PFSK-1 (cell line): ENCODE measurements around the gene CEP104.

ENCODE experiments used
- POLR2AphosphoS5 ChIP-seq: IDR thresholded peaks from 2 replicates; pipeline ENCODE4 v1.6.1; 2012; ENCODE audit warnings: low read depth, mild to moderate bottlenecking, control low read depth, low read length, moderate library complexity
- SIN3A ChIP-seq: IDR thresholded peaks from 2 replicates; pipeline ENCODE4 v1.6.1; 2012; ENCODE audit warnings: mild to moderate bottlenecking, low read length, moderate library complexity, borderline replicate concordance; ENCODE audit not compliant: insufficient read depth
- TF ChIP-seq, protein P1 (sequence below), 2 experiments: IDR thresholded peaks; 2 replicates each; pipeline versions ENCODE4 v1.6.1 to v1.8.0; 2011 to 2012; ENCODE audit warnings: low read depth in 2 of 2, low read length in 2 of 2, control low read depth in 1 of 2, inconsistent platforms in 1 of 2, mild to moderate bottlenecking in 1 of 2, moderate library complexity in 1 of 2; ENCODE audit not compliant: insufficient read depth in 1 of 2

DNA sequence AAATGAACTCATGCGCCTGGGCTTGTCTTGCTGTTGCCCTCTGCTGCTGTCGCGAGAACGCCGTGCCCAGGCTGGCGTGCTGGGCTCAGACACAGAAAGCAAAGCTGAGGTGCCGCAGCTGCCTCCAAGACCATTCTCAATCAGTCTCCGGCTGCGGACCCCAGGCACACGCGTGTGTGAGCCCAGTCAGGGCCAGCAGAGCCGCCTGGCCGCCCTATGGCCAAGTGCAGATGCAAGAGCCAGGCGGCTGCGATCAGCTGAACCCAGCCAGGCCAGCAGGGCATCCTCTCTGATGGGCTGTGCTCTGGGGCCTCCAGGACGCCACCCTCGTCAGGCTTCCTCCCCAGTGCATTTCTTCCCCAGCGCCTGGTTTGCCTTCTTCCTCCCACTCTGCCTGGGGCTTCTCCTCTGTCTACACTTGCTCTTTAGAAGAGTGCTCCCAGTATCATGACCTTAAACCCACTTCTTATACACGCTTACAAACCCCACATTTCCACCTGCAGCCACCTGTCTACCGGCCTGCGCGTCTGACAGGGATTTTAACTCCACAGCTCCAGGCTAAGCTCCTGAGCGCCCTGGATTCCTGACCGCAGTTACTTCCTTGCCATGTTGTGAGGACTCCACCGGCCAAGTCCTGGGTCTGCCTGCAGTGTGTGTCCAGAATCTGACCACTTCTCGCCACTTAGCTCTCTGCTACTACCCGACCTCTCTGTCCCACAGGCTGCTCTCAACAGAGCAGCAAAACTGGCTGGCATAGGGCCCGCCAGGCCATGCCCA lies 39.0 kb downstream of the CEP104 start:
- TF ChIP-seq, protein P1, sequence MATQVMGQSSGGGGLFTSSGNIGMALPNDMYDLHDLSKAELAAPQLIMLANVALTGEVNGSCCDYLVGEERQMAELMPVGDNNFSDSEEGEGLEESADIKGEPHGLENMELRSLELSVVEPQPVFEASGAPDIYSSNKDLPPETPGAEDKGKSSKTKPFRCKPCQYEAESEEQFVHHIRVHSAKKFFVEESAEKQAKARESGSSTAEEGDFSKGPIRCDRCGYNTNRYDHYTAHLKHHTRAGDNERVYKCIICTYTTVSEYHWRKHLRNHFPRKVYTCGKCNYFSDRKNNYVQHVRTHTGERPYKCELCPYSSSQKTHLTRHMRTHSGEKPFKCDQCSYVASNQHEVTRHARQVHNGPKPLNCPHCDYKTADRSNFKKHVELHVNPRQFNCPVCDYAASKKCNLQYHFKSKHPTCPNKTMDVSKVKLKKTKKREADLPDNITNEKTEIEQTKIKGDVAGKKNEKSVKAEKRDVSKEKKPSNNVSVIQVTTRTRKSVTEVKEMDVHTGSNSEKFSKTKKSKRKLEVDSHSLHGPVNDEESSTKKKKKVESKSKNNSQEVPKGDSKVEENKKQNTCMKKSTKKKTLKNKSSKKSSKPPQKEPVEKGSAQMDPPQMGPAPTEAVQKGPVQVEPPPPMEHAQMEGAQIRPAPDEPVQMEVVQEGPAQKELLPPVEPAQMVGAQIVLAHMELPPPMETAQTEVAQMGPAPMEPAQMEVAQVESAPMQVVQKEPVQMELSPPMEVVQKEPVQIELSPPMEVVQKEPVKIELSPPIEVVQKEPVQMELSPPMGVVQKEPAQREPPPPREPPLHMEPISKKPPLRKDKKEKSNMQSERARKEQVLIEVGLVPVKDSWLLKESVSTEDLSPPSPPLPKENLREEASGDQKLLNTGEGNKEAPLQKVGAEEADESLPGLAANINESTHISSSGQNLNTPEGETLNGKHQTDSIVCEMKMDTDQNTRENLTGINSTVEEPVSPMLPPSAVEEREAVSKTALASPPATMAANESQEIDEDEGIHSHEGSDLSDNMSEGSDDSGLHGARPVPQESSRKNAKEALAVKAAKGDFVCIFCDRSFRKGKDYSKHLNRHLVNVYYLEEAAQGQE (IDR thresholded peaks at IDR 0.05; ENCODE audit: insufficient read depth in 1 of 2, low read depth in 2 of 2, low read length in 2 of 2) = no peak
- TF ChIP-seq SIN3A (no peak), POLR2AphosphoS5 (no peak)
